MCF 10A (cell line): ENCODE measurements around the gene MTMR12. TPM values are rescaled to one million over a fixed set of nuclear protein-coding genes. Genes with fewer than 3 reads are reported as not detected.

Source experiments
- BruUV-seq: library from RNA; stranded (reverse); fragments of 400-500 nt; replicated peaks from 2 replicates; lab custom pipeline; 2021; lab: Mats Ljungman, UMichigan
- CTCF ChIA-PET: fragments of 300-600 bp; sonication (Branson Sonifier 250); formaldehyde crosslinking; extraction: SDS; loops from one replicate; lab custom pipeline; 2021; ENCODE audit warnings: antibody characterized with exemption, inconsistent platforms; lab: Yijun Ruan, JAX
- POLR2A ChIA-PET: fragments of 300-600, 350-650 bp; sonication (Branson Sonifier 250); formaldehyde crosslinking; extraction: SDS; loops from one replicate; lab custom pipeline; 2020; ENCODE audit warnings: antibody characterized with exemption, inconsistent platforms; lab: Yijun Ruan, JAX
- DNase-seq: peaks from one replicate; pipeline ENCODE4 v3.0.0-alpha.2; 2018; ENCODE audit not compliant: unreplicated experiment
- H3K27ac Mint-ChIP-seq: one replicate; pipeline ENCODE4 v1.8.0; 2022; ENCODE audit warnings: mild to moderate bottlenecking, low read depth, mixed read lengths; ENCODE audit not compliant: unreplicated experiment
- H3K27me3 Mint-ChIP-seq: one replicate; pipeline ENCODE4 v1.8.0; 2022; ENCODE audit warnings: mixed read lengths; ENCODE audit not compliant: insufficient read depth, unreplicated experiment
- H3K36me3 Mint-ChIP-seq: one replicate; pipeline ENCODE4 v1.8.0; 2022; ENCODE audit warnings: mild to moderate bottlenecking, moderate library complexity, mixed read lengths; ENCODE audit not compliant: insufficient read depth, unreplicated experiment
- H3K4me1 Mint-ChIP-seq: one replicate; pipeline ENCODE4 v1.8.0; 2022; ENCODE audit warnings: mixed read lengths; ENCODE audit not compliant: insufficient read depth, unreplicated experiment
- H3K4me3 Mint-ChIP-seq: one replicate; pipeline ENCODE4 v1.8.0; 2022; ENCODE audit warnings: mild to moderate bottlenecking, moderate library complexity, mixed read lengths; ENCODE audit not compliant: unreplicated experiment
- H3K9me3 Mint-ChIP-seq: one replicate; pipeline ENCODE4 v1.8.0; 2022; ENCODE audit warnings: mixed read lengths; ENCODE audit not compliant: unreplicated experiment
- CTCF ChIP-seq: fragments of 200-600 bp; IDR thresholded peaks from one replicate; pipeline ENCODE4 v1.8.0; 2022; ENCODE audit warnings: antibody characterized with exemption, mild to moderate bottlenecking; ENCODE audit not compliant: unreplicated experiment
- intact Hi-C: fragments of 100-400 bp; cut with micrococcal nuclease; formaldehyde crosslinking; loops from 2 replicates; pipeline ENCODE4 v1.14.1; 2022
- total RNA-seq: library from RNA; stranded (reverse); gene quantifications from 2 replicates; pipeline ENCODE4 v1.2.3, GENCODE V29; 2022

MTMR12 gene
- total RNA-seq, 1 experiment from 2014 or later, result 24.4 TPM

DNA sequence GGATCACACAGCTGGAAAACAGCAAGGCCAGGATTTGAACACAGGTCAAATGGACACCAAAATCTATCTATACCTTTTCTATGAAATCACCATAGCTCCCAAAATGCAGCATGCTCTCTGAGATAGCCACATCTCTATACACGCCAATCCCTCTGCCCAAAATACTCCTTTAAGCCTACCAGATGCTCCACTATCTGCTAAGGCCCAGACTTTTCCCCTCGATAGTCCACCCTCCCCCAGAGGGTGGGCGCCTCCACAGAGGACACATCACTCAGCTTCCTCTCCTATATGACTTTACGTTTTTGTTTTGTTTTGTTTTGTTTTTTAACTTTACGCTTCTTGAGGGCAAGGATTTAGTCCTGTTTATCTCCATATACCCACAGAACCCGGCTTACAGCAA, 46.8 kb downstream of the MTMR12 start:
- Mint-ChIP-seq H3K4me3 (no peak overlapping the region), H3K27me3 (no peaks in the 10 kb centered on the region), H3K27ac (no peak overlapping the region), H3K4me1 (peaks cover 6% of the 10 kb centered on the region), H3K9me3 (no peaks in the 10 kb centered on the region), H3K36me3 (peaks cover 73% of the 10 kb centered on the region)
- intact Hi-C loops, result no loop called here
- no peak for TF ChIP-seq CTCF
- BruUV-seq, result no TSS peak
- no peak for DNase-seq
- ChIA-PET POLR2A (no interaction called here), CTCF (interaction anchor here (1.0 to 1.6 kb wide), 2 partner anchors 34 to 324 kb away, joined by 4 to 5 read pairs; no protein-coding TSS in a partner anchor)

DNA sequence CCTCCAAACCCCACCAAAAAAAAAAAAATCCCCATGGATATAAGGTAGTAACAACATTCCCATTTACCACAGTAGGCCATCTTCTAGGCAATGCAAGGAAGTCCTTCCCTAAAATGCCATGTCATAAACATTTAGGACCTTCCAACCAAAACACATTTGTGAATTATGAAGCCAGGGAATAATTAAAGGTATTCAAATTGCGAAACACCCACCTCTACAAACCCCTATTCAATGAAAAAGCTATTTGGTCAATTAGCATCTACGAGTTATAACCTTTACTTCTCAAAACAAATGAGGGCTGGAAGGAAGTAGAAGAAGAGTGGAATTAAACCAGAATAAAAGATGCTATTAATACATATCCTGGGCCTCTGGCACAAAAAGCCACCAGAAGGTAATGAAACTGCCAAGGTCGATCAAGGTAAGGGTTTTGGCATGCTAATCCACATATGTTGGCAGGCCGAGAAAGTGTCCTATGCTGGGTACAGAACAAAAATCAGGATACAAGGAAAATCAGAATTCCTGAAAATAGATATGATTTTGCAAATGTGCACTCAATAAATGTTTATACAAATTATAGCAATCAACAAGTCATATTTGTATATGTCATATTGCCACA, 47.7 kb downstream of the MTMR12 start:
- H3K9me3 Mint-ChIP-seq, result no peaks in the 10 kb centered on the region
- intact Hi-C loops, result no loop called here
- no peaks in the 10 kb centered on the region for H3K27me3 Mint-ChIP-seq
- no TSS peak for BruUV-seq
- no peak overlapping the region for H3K27ac Mint-ChIP-seq
- TF ChIP-seq CTCF, result no peak
- DNase-seq, result no peak
- peaks cover 6% of the 10 kb centered on the region for H3K4me1 Mint-ChIP-seq
- no peak overlapping the region for H3K4me3 Mint-ChIP-seq
- ChIA-PET CTCF (interaction anchor here (0.6 to 1.1 kb wide), 3 partner anchors 26 to 74 kb away, joined by 3 read pairs; no protein-coding TSS in a partner anchor), POLR2A (interaction anchor here (0.6 kb wide), 1 partner anchor 325 kb away, joined by 3 read pairs; no protein-coding TSS in a partner anchor)
- peaks cover 64% of the 10 kb centered on the region for H3K36me3 Mint-ChIP-seq

- peaks cover 6% of the 10 kb centered on the region for H3K4me1 Mint-ChIP-seq
- TF ChIP-seq CTCF, result no peak
- peaks cover 64% of the 10 kb centered on the region for H3K36me3 Mint-ChIP-seq
- ChIA-PET CTCF (interaction anchor here (0.7 kb wide), 1 partner anchor 65 kb away, joined by 5 read pairs; no protein-coding TSS in a partner anchor), POLR2A (no interaction called here)
- H3K27ac Mint-ChIP-seq, result no peak overlapping the region
- H3K9me3 Mint-ChIP-seq, result no peaks in the 10 kb centered on the region
- no peak for DNase-seq
- H3K4me3 Mint-ChIP-seq, result no peak overlapping the region
- intact Hi-C loops, result no loop called here
- no peaks in the 10 kb centered on the region for H3K27me3 Mint-ChIP-seq
- BruUV-seq, result no TSS peak
These were observed 49.1 kb downstream of the MTMR12 start for GRCh38 chr5:32263684-32264083.

DNA sequence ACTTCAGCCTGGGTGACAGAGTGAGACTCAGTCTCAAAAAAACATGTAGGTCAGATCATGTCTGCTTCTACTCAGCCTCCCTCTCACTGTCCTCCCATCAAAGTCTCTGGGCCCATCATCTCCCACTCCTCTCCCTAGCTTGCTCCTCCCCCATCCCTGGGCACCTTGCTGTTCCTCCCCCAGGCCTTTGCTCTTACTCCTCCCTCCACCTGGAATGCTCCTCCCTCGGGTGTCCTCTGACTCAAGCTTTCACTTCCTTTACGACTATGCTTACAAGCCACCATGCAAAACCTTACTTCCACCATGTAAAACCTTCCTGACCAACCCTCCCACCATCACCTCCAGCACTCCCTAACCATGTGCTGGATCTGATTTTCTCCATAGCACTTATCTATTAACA, 51.5 kb downstream of the MTMR12 start:
- H3K27me3 Mint-ChIP-seq, result no peaks in the 10 kb centered on the region
- CTCF ChIA-PET, result interaction anchor here (2.4 kb wide), 1 partner anchor 29 kb away, joined by 8 read pairs; no protein-coding TSS in a partner anchor
- POLR2A ChIA-PET, result interaction anchor here (0.5 kb wide), 1 partner anchor 27 kb away, joined by 4 read pairs; no protein-coding TSS in a partner anchor
- peaks cover 61% of the 10 kb centered on the region for H3K36me3 Mint-ChIP-seq
- no peak overlapping the region for H3K27ac Mint-ChIP-seq
- H3K9me3 Mint-ChIP-seq, result no peaks in the 10 kb centered on the region
- no peak for TF ChIP-seq CTCF
- no TSS peak for BruUV-seq
- H3K4me1 Mint-ChIP-seq, result peaks cover 6% of the 10 kb centered on the region
- intact Hi-C loops, result no loop called here
- no peak for DNase-seq
- no peak overlapping the region for H3K4me3 Mint-ChIP-seq
